Adipocyte (in vitro differentiated cells): ENCODE measurements around the gene FERMT1.
"Not testable (repeated sequence)": the region's sequence is repeated elsewhere in the genome, so short reads cannot be mapped to it uniquely, and the experiment has no call there.

ENCODE experiments used
- DNase-seq: peaks from one replicate; pipeline ENCODE4 v3.0.0-alpha.2; 2015; ENCODE audit warnings: low read depth
- H3K27me3 ChIP-seq: replicated peaks from 2 replicates; pipeline ENCODE4 v1.7.0; 2013; ENCODE audit warnings: mild to moderate bottlenecking, low read length, moderate library complexity; ENCODE audit not compliant: control insufficient read depth, insufficient read depth
- H3K36me3 ChIP-seq: 2 replicates; pipeline ENCODE4 v1.7.0; 2013; ENCODE audit warnings: low read length, mild to moderate bottlenecking, moderate library complexity; ENCODE audit not compliant: control insufficient read depth, insufficient read depth, severe bottlenecking
- H3K4me1 ChIP-seq: 2 replicates; pipeline ENCODE4 v1.7.0; 2013; ENCODE audit warnings: mild to moderate bottlenecking, low read length, moderate library complexity; ENCODE audit not compliant: control insufficient read depth, insufficient read depth
- H3K4me3 ChIP-seq: 2 replicates; pipeline ENCODE4 v1.7.0; 2013; ENCODE audit warnings: mild to moderate bottlenecking, low read length, moderate library complexity
- H3K9ac ChIP-seq: 2 replicates; pipeline ENCODE4 v1.7.0; 2013; ENCODE audit warnings: mild to moderate bottlenecking, low read length, moderate library complexity
- H3K9me3 ChIP-seq: 2 replicates; pipeline ENCODE4 v1.7.0; 2013; ENCODE audit warnings: mild to moderate bottlenecking, low read length, moderate library complexity; ENCODE audit not compliant: control insufficient read depth

Gene FERMT1

GRCh38 chr20:6066582-6066981 is 56.2 kb downstream of the FERMT1 start:
- H3K4me1 ChIP-seq, result no peaks in the 10 kb centered on the region
- no peaks in the 10 kb centered on the region for H3K36me3 ChIP-seq
- H3K9ac ChIP-seq, result no peak overlapping the region
- no peaks in the 10 kb centered on the region for H3K9me3 ChIP-seq
- DNase-seq, result no peak
- H3K27me3 ChIP-seq, result no peaks in the 10 kb centered on the region
- no peak overlapping the region for H3K4me3 ChIP-seq

- no peak overlapping the region for H3K9ac ChIP-seq
- no peaks in the 10 kb centered on the region for H3K4me1 ChIP-seq
Observed at GRCh38 chr20:6061544-6061943, 61.3 kb downstream of the FERMT1 start.

GRCh38 chr20:6060213-6060612 is 62.6 kb downstream of the FERMT1 start:
- Histone ChIP-seq H3K9me3 (no peaks in the 10 kb centered on the region), H3K9ac (no peak overlapping the region), H3K4me3 (no peak overlapping the region), H3K36me3 (no peaks in the 10 kb centered on the region), H3K4me1 (no peaks in the 10 kb centered on the region), H3K27me3 (peaks cover 19% of the 10 kb centered on the region)
- no peak for DNase-seq

More at GRCh38 chr20:6061544-6061943, 61.3 kb downstream of the FERMT1 start:
- peaks cover 19% of the 10 kb centered on the region for H3K27me3 ChIP-seq
- no peaks in the 10 kb centered on the region for H3K9me3 ChIP-seq
- no peak for DNase-seq
- no peak overlapping the region for H3K4me3 ChIP-seq
- no peaks in the 10 kb centered on the region for H3K36me3 ChIP-seq

- peaks cover 19% of the 10 kb centered on the region for H3K27me3 ChIP-seq
- H3K4me1 ChIP-seq, result no peaks in the 10 kb centered on the region
- no peak overlapping the region for H3K4me3 ChIP-seq
- no peak overlapping the region for H3K9ac ChIP-seq
- no peak for DNase-seq
- H3K9me3 ChIP-seq, result no peaks in the 10 kb centered on the region
- H3K36me3 ChIP-seq, result no peaks in the 10 kb centered on the region
Observed at GRCh38 chr20:6058684-6059295, 64.0 kb downstream of the FERMT1 start.

- Histone ChIP-seq H3K9ac (no peak overlapping the region), H3K27me3 (peaks cover 27% of the 10 kb centered on the region), H3K36me3 (no peaks in the 10 kb centered on the region), H3K4me3 (no peak overlapping the region), H3K9me3 (no peaks in the 10 kb centered on the region), H3K4me1 (peaks cover 2% of the 10 kb centered on the region)
- DNase-seq, result no peak
Observed at GRCh38 chr20:6057691-6058090, 65.1 kb downstream of the FERMT1 start.

- no peak overlapping the region for H3K9ac ChIP-seq
- H3K27me3 ChIP-seq, result peaks cover 29% of the 10 kb centered on the region
- DNase-seq, result no peak
- H3K4me1 ChIP-seq, result peaks cover 6% of the 10 kb centered on the region
- no peaks in the 10 kb centered on the region for H3K36me3 ChIP-seq
- no peaks in the 10 kb centered on the region for H3K9me3 ChIP-seq
- H3K4me3 ChIP-seq, result no peak overlapping the region
Observed at GRCh38 chr20:6057139-6057538, 65.7 kb downstream of the FERMT1 start.

- peaks cover 17% of the 10 kb centered on the region for H3K4me1 ChIP-seq
- H3K4me3 ChIP-seq, result no peak overlapping the region
- H3K9ac ChIP-seq, result no peak overlapping the region
- H3K36me3 ChIP-seq, result no peaks in the 10 kb centered on the region
- peaks cover 29% of the 10 kb centered on the region for H3K27me3 ChIP-seq
- DNase-seq, result no peak
- no peaks in the 10 kb centered on the region for H3K9me3 ChIP-seq
Observed at GRCh38 chr20:6055981-6056569, 66.8 kb downstream of the FERMT1 start.

GRCh38 chr20:6055161-6055783 is 67.6 kb downstream of the FERMT1 start:
- H3K27me3 ChIP-seq, result peaks cover 29% of the 10 kb centered on the region
- no peaks in the 10 kb centered on the region for H3K9me3 ChIP-seq
- DNase-seq, result no peak
- H3K36me3 ChIP-seq, result no peaks in the 10 kb centered on the region
- no peak overlapping the region for H3K9ac ChIP-seq
- H3K4me3 ChIP-seq, result no peak overlapping the region
- H3K4me1 ChIP-seq, result peaks cover 17% of the 10 kb centered on the region

- H3K4me1 ChIP-seq, result peaks cover 17% of the 10 kb centered on the region
- H3K9ac ChIP-seq, DNase-seq, H3K9me3 ChIP-seq, H3K4me3 ChIP-seq, H3K36me3 ChIP-seq: not testable (repeated sequence)
- H3K27me3 ChIP-seq, result peaks cover 28% of the 10 kb centered on the region
Observed at GRCh38 chr20:6054689-6055051, 68.2 kb downstream of the FERMT1 start.

- DNase-seq, result no peak
- Histone ChIP-seq H3K9ac (no peak within 1 kb of the TSS), H3K36me3 (no peaks in the 10 kb centered on the region), H3K9me3 (no peaks in the 10 kb centered on the region), H3K4me3 (no peak within 1 kb of the TSS), H3K27me3 (peaks cover 23% of the 10 kb centered on the region), H3K4me1 (peaks cover 17% of the 10 kb centered on the region)
Observed at GRCh38 chr20:6053776-6054688, 68.8 kb downstream of the FERMT1 start, which contains the start of gene LRRN4. LRRN4 (minus strand) TSS chr20:6054060; CDS start chr20:6052799, 1,261 bp downstream.
